Amniotic epithelial cell (primary cell): ENCODE measurements around the gene CD8B.

ENCODE experiments used
- DNase-seq: peaks from one replicate; pipeline ENCODE4 v3.0.0-alpha.2; 2010; ENCODE audit warnings: low read depth

Gene CD8B

GRCh38 chr2:86806059-86806857 lies 55.4 kb downstream of the CD8B start:
- DNase-seq, result no peak

DNA sequence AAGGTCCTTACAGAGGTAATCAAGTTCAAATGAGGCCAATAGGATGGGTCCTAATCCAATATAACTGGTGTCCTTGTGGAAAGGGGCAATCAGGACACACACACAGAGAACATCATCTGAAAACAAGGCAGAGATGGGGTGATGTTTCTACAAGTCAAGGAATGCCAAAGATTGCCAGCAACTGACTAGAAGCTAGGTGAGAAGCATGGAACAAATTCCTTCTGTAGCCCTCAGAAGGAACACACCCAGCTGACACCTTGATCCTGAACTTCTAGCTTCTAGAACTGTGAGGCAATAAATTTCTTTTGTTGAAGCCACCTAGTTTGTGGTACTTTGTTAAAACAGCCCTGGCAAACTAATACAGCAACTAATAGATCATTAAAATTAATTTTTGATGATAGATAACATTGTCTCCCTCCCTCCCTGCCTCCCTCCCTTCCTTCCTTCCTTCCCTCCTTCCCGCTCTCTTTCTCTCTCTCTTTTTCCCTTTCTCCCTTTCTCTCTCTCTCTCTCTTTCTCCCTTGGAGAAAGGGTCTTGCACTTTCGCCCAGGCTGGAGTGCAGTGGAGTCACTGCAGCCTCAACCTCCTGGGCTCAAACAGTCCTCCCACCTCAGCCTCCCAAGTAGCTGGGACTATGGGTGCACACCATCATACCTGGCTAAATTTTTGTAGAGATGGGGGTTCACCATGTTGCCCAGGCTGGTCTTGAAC lies 60.7 kb downstream of the CD8B start:
- no peak for DNase-seq

GRCh38 chr2:86794861-86795260 lies 66.8 kb downstream of the CD8B start:
- no peak for DNase-seq

DNA sequence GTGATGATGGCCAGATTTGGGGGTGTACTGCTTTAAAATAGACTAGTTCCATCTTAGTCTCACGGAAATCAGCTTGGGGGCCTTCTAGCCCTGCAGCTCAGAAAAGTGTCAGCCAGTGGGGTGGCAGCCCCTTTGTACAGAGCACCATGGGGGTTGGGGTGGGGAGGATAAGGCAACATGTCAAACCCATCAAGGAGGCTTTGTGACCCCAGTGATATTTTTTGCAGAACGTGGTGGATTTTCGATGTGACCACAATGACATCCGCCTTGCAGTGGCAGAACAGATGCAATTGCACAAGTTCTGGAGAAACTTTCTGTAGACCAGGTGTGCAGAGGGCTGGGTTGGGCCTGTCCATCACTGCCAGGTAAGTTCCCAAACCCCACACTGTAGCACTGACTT lies 67.9 kb downstream of the CD8B start:
- no peak for DNase-seq

DNA sequence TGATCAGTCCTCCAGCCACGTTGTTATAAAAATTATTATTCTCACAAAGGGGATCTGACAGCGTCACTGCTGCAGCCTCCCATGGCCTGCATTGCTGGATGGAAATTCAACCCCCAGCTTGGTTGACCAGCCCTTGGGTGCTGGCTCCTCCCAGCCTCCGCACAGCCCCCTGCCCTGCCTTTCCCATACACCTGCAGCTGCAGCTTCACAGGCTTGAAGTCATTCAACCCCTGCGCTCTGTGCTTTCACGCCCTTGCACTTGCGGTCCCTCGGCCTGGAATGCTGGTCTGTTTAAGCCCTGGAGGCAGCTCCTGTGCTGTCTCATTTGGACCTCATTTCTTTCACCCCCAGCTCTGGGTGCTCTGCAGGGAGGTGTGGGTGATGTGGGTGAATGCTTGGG lies 70.1 kb downstream of the CD8B start:
- DNase-seq, result no peak

GRCh38 chr2:86790676-86791572 lies 70.8 kb downstream of the CD8B start, which contains the start of gene CD8A:
TSS of gene CD8A (minus strand) at chr2:86790913. CDS start at chr2:86790825, 88 bp downstream.
- DNase-seq, result peak; percentile 39

DNA sequence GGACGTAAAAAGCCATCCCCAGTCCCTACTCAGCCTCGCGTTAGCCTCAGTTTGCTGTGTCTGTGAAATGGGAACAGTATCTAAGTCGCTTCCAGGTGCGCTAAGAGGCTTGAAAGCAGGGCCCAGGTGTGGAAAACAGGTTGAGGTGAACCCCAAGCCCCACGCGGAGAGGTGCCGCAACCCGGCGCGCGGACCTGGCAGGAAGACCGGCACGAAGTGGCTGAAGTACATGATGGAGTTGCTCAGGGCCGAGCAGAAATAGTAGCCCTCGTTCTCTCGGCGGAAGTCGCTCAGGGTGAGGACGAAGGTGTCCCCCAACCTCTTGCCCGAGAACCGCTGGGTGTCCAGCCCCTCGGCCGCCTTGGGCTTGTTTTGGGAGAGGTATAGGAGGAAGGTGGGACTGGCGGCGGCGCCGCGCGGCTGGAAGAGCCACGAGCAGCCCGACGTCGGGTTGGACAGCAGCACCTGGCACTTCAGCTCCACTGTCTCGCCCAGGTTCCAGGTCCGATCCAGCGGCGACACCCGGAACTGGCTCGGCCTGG lies 71.5 kb downstream of the CD8B start:
- DNase-seq, result no peak

GRCh38 chr2:86789687-86790133 lies 72.0 kb downstream of the CD8B start:
- DNase-seq, result no peak

DNA sequence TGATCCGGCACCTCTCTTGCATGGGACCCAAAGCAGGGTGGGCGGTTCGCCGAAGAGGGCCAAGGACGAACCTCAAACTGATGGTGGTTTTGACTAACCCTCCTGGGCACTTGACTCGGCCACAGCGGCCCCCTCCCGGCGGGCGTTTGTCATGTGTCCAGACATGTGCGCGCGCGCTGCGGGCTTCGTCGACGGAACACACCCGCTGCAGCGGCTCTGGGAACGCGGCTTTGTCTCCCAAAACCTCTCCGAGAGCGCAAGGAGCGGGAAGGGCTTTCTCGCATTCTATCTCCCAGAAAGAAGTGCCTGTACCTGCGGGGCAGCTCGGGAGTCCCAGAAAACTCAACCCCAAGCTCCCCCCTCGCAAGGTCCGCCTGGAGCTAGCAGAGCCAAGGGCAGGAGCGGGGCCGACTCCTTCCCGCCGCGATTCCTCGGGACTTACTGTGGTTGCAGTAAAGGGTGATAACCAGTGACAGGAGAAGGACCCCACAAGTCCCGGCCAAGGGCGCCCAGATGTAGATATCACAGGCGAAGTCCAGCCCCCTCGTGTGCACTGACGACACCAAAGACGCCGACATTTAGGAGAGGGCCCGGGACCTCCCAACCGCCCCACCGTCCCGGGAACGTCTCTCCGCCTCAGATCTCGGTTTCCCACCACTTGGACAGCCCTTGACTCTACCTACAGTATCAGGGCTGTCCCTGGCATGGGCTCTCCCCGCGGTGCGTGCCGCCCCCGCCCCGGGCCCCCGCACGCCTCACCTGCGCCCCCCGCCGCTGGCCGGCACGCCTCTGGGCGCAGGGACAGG lies 72.6 kb downstream of the CD8B start:
- no peak for DNase-seq

GRCh38 chr2:86788165-86788564 lies 73.5 kb downstream of the CD8B start:
- no peak for DNase-seq

GRCh38 chr2:86787736-86788135 lies 74.0 kb downstream of the CD8B start:
- DNase-seq, result no peak

DNA sequence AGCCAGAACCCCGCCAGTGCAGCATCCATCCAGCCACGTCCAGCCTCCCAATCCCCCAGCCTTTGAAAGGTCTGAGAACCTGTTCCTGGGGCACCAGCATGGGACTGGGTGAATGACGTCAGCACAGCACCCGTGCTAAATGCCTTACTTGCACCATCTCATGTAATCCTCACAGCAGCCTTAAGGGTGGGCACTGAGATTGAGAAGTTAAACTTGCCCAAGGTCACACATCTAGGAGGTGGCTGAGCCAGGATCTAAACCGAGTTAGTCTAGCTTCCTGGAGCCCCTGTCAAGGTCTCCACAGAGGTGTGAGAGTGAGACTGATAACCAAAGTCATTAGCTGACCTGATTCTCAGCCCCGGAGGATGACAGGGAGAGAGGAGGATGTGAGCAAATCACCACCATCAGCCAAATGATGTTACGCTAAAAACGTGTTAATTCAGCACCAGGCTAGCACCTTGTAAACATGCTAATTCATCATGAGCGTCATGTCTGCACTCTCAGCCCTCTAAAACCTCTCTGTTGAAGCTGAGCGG lies 75.6 kb downstream of the CD8B start:
- DNase-seq, result no peak

DNA sequence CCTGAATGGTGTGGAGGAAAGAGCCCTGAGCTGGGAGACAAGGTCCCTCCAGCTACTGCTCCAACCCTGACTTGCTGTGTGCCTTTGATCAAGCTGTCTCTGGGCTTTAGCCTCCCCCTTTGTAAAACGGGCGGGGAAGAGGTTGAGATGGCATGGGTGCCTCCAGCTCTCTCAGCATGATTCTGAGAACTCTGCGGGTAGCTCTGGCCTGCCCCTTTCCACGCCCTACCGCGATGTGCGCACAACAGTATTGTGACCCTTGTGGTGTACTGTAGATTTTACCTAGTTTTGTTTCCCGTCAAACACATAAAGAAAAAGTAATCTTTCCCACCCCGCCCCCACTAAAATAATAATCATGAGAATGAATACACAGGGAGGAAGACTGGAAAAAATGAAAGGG lies 76.2 kb downstream of the CD8B start:
- DNase-seq, result no peak

GRCh38 chr2:86783615-86784339 lies 77.9 kb downstream of the CD8B start:
- no peak for DNase-seq

GRCh38 chr2:86782748-86783147 lies 78.9 kb downstream of the CD8B start:
- no peak for DNase-seq

- no peak for DNase-seq
These were observed 80.3 kb downstream of the CD8B start for GRCh38 chr2:86781363-86781762.

DNA sequence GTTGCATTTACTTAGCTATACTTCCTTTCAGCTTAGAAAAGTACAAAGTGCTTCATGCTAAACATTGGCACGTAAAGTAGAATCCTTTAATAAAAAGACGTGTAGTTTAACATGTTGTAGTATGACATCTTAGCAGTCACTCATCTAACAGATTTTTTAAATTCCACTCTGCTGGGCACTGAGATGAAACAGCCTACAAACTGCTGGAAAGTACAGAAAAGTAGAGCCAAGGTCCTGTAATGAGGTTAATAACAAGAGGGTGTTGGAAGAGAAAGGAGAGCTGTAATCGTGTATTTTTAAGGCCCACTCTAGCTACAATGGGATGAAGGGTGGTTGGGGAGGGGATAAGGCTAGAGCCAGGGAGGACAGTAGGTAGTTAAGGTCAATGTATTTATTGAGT lies 81.7 kb downstream of the CD8B start:
- no peak for DNase-seq

- no peak for DNase-seq
These were observed 82.7 kb downstream of the CD8B start for GRCh38 chr2:86778957-86779356.

- DNase-seq, result peak; percentile 29
These were observed 85.2 kb downstream of the CD8B start for GRCh38 chr2:86776532-86776931.

DNA sequence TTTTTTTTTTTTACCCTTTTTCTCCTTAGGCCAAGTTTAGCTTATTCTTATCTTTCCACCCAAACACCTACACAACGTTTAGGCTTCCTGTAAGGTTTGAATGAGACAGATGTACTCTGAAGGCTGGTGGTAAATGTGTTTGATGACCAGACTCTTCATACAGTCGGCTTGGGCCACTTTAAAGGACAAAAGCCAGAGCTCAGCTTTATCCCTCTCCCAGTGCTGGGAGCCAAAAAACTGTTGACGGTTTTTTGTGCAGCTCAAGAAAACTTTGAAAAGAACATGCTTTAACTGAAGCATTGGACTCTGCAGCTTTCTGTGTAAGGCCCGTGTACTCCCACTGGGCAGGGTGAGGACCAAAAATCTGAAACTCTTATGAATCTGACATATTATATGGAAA lies 86.3 kb downstream of the CD8B start:
- DNase-seq, result no peak
